GM12892 (cell line): ENCODE measurements around the gene DNAJC19. TPM values are rescaled to one million over a fixed set of nuclear protein-coding genes. Genes with fewer than 3 reads are reported as not detected.
"Not testable (repeated sequence)": the region's sequence is repeated elsewhere in the genome, so short reads cannot be mapped to it uniquely, and the experiment has no call there.

ENCODE experiments used
- DNase-seq: peaks from one replicate; pipeline ENCODE4 v3.0.0; 2011; ENCODE audit not compliant: insufficient read length
- FAIRE-seq: peaks from 2 replicates; lab custom pipeline; 2011; peaks lifted over from hg19 to GRCh38; lab: Jason Lieb, UNC
- POLR2A ChIP-seq: IDR thresholded peaks from 2 replicates; pipeline ENCODE4 v1.6.1; 2011; ENCODE audit warnings: low read depth, low read length, control low read depth
- POLR2AphosphoS5 ChIP-seq: IDR thresholded peaks from 2 replicates; pipeline ENCODE4 v1.6.1; 2011; ENCODE audit warnings: low read depth, low read length, control low read depth
- TAF1 ChIP-seq: IDR thresholded peaks from 2 replicates; pipeline ENCODE4 v1.6.1; 2011; ENCODE audit warnings: low read depth, mild to moderate bottlenecking, control low read depth, low read length, borderline replicate concordance
- polyA plus RNA-seq: library from polyadenylated mRNA; unstranded; fragments of >200 nt; gene quantifications from one replicate; pipeline ENCODE4 v1.2.1, GENCODE V29; 2012; ENCODE audit warnings: missing spikeins, inconsistent platforms; ENCODE audit not compliant: missing spikeins

The DNAJC19 gene
- polyA plus RNA-seq = 46.6 TPM

- FAIRE-seq (peak; percentile 94), DNase-seq (peak; percentile 53)
- peak; percentile 90; the same call in 1 of the 2 replicates for TF ChIP-seq POLR2A
- peak; percentile 75; the same call in 1 of the 2 replicates for TF ChIP-seq TAF1
- TF ChIP-seq POLR2AphosphoS5 = peak; percentile 88
Observed at GRCh38 chr3:180989291-180990163, at the start of gene DNAJC19. DNAJC19 (minus strand) TSS chr3:180989736; CDS start chr3:180989602, 134 bp downstream.

GRCh38 chr3:181030948-181031347 lies 41.4 kb upstream of the DNAJC19 start:
- FAIRE-seq (no peak), DNase-seq (no peak)
- TF ChIP-seq TAF1 = no peak
- no peak for TF ChIP-seq POLR2AphosphoS5
- TF ChIP-seq POLR2A = no peak

- TF ChIP-seq POLR2AphosphoS5 (no peak), POLR2A (no peak), TAF1 (no peak)
- DNase-seq = no peak
- no peak for FAIRE-seq
Observed at GRCh38 chr3:181025204-181025603, 35.7 kb upstream of the DNAJC19 start.

GRCh38 chr3:181017690-181018089 lies 28.2 kb upstream of the DNAJC19 start:
- no peak for FAIRE-seq
- DNase-seq = no peak
- no peak for TF ChIP-seq POLR2A
- no peak for TF ChIP-seq POLR2AphosphoS5
- no peak for TF ChIP-seq TAF1

GRCh38 chr3:181009225-181009624 lies 19.7 kb upstream of the DNAJC19 start:
- TF ChIP-seq TAF1 (no peak), POLR2A (no peak), POLR2AphosphoS5 (no peak)
- FAIRE-seq (no peak), DNase-seq (no peak)

GRCh38 chr3:181008796-181009195 lies 19.3 kb upstream of the DNAJC19 start:
- no peak for FAIRE-seq
- no peak for DNase-seq
- TF ChIP-seq TAF1 (no peak), POLR2AphosphoS5 (no peak), POLR2A (no peak)

- DNase-seq (no peak), FAIRE-seq (no peak)
- TF ChIP-seq POLR2A = no peak
- no peak for TF ChIP-seq TAF1
- no peak for TF ChIP-seq POLR2AphosphoS5
Observed at GRCh38 chr3:181007262-181007661, 17.7 kb upstream of the DNAJC19 start.

- FAIRE-seq (no peak), DNase-seq (no peak)
- TF ChIP-seq TAF1 (no peak), POLR2AphosphoS5 (no peak), POLR2A (no peak)
Observed at GRCh38 chr3:181006541-181006940, 17.0 kb upstream of the DNAJC19 start.

GRCh38 chr3:181003469-181003868 lies 13.9 kb upstream of the DNAJC19 start:
- not testable (repeated sequence) for DNase-seq, FAIRE-seq

- not testable (repeated sequence) for DNase-seq, FAIRE-seq
Observed at GRCh38 chr3:181002331-181002730, 12.8 kb upstream of the DNAJC19 start.

- no peak for TF ChIP-seq TAF1
- TF ChIP-seq POLR2A = no peak
- TF ChIP-seq POLR2AphosphoS5 = no peak
- FAIRE-seq (no peak), DNase-seq (no peak)
Observed at GRCh38 chr3:180996415-180996932, 6.9 kb upstream of the DNAJC19 start.

- FAIRE-seq (no peak), DNase-seq (no peak)
- TF ChIP-seq TAF1 (no peak), POLR2A (no peak)
Observed at GRCh38 chr3:180990505-180990904, 969 bp upstream of the DNAJC19 start.
